OCI-LY3 (cell line): ENCODE data around the gene KLKB1.

Experiments used
- EZH2phosphoT487 ChIP-seq: fragments of 200-600 bp; shearing (Covaris generic); IDR thresholded peaks from 2 replicates; pipeline ENCODE4 v1.6.1; 2018; ENCODE audit warnings: antibody characterized with exemption, mixed run types, low read depth
- TF ChIP-seq, protein P1 (sequence below): fragments of 200-600, 300-600 bp; sonication (generic); IDR thresholded peaks from 2 replicates; pipeline ENCODE4 v1.5.1; 2014; ENCODE audit warnings: antibody characterized with exemption, low read length, low read depth

GRCh38 chr4:186291256-186291890, 64.1 kb downstream of the KLKB1 start:
- TF ChIP-seq, protein P1, sequence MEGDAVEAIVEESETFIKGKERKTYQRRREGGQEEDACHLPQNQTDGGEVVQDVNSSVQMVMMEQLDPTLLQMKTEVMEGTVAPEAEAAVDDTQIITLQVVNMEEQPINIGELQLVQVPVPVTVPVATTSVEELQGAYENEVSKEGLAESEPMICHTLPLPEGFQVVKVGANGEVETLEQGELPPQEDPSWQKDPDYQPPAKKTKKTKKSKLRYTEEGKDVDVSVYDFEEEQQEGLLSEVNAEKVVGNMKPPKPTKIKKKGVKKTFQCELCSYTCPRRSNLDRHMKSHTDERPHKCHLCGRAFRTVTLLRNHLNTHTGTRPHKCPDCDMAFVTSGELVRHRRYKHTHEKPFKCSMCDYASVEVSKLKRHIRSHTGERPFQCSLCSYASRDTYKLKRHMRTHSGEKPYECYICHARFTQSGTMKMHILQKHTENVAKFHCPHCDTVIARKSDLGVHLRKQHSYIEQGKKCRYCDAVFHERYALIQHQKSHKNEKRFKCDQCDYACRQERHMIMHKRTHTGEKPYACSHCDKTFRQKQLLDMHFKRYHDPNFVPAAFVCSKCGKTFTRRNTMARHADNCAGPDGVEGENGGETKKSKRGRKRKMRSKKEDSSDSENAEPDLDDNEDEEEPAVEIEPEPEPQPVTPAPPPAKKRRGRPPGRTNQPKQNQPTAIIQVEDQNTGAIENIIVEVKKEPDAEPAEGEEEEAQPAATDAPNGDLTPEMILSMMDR: no peak
- TF ChIP-seq EZH2phosphoT487: no peak
